ENCODE data around the gene CDH4.

DNA sequence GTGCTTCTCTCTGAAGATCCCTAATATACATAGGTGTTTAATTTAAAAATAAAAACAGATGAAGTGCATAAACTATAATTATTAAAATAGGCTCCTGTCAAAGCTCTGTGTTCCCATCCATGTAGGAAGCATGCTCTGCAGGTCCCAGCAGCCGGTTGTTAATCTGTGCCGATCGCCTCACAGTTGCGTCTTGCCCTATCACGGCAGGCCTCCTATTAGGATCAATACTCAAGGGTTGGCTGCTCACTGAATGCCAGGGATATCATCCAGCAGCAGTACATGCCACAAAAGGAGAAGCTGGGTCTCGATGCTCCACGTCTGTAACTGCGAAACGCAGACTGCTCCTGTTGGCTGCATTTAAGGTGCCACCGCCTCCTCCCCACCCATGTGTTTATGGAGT is 369.8 kb downstream of the CDH4 start:
- TF ChIP-seq, protein P1, sequence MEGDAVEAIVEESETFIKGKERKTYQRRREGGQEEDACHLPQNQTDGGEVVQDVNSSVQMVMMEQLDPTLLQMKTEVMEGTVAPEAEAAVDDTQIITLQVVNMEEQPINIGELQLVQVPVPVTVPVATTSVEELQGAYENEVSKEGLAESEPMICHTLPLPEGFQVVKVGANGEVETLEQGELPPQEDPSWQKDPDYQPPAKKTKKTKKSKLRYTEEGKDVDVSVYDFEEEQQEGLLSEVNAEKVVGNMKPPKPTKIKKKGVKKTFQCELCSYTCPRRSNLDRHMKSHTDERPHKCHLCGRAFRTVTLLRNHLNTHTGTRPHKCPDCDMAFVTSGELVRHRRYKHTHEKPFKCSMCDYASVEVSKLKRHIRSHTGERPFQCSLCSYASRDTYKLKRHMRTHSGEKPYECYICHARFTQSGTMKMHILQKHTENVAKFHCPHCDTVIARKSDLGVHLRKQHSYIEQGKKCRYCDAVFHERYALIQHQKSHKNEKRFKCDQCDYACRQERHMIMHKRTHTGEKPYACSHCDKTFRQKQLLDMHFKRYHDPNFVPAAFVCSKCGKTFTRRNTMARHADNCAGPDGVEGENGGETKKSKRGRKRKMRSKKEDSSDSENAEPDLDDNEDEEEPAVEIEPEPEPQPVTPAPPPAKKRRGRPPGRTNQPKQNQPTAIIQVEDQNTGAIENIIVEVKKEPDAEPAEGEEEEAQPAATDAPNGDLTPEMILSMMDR (optimal IDR thresholded peaks at IDR 0.05 in 1 of 3, IDR thresholded peaks at IDR 0.05 in 1 of 3, conservative IDR thresholded peaks at IDR 0.05 in 1 of 3; ENCODE audit: extremely low read depth in 1 of 3, insufficient read depth in 2 of 3, low read length in 3 of 3), result no peak
- TF ChIP-seq EZH2 (IDR thresholded peaks at IDR 0.05; ENCODE audit: low read length), result no peak

Measured in keratinocyte (primary cell).